22Rv1 (cell line): ENCODE results near the gene ACTMAP.

Source experiments
- H3K27ac ChIP-seq: fragments of 450-650 bp; 2 replicates; pipeline ENCODE4 v1.5.1; 2017
- CTCF ChIP-seq: fragments of 450-650 bp; IDR thresholded peaks from 2 replicates; pipeline ENCODE4 v1.5.1; 2017; ENCODE audit warnings: mild to moderate bottlenecking
- ZFX ChIP-seq: fragments of 450-650 bp; IDR thresholded peaks from 2 replicates; pipeline ENCODE4 v1.6.1; 2017; ENCODE audit warnings: antibody characterized with exemption, borderline replicate concordance

ACTMAP gene

GRCh38 chr19:40747536-40747935 lies 2.7 kb downstream of the ACTMAP start:
- TF ChIP-seq CTCF (no peak), ZFX (no peak)
- peak overlapping the region; percentile 97 for H3K27ac ChIP-seq

GRCh38 chr19:40745402-40745780 lies 4.9 kb downstream of the ACTMAP start:
- TF ChIP-seq ZFX (no peak), CTCF (no peak)
- H3K27ac ChIP-seq: 0 out of 2 replicates have a peak overlapping the region, but pooled peaks have one; percentile 30

GRCh38 chr19:40744554-40745401 lies 5.5 kb downstream of the ACTMAP start:
- 0 out of 2 replicates have a peak overlapping the region, but pooled peaks have one; percentile 13 for H3K27ac ChIP-seq
- TF ChIP-seq ZFX (no peak), CTCF (no peak)

GRCh38 chr19:40743926-40744325 lies 6.4 kb downstream of the ACTMAP start:
- H3K27ac ChIP-seq: no peak overlapping the region
- no peak for TF ChIP-seq ZFX
- TF ChIP-seq CTCF: no peak

- TF ChIP-seq ZFX (no peak), CTCF (no peak)
- no peak overlapping the region for H3K27ac ChIP-seq
These were observed 7.4 kb downstream of the ACTMAP start for GRCh38 chr19:40742886-40743285.

- H3K27ac ChIP-seq: no peak overlapping the region
- TF ChIP-seq ZFX (no peak), CTCF (no peak)
These were observed 7.8 kb downstream of the ACTMAP start for GRCh38 chr19:40742477-40742876.
